Neutrophil (primary cell): ENCODE results near the gene SSU72.
A peak's percentile ranks its signal among the peaks of the same experiment; 100 is the strongest.

Experiments used
- H3K27ac ChIP-seq: fragments of 200-600 bp; sonication (generic); 2 replicates; pipeline ENCODE4 v1.5.1; 2016; ENCODE audit warnings: mild to moderate bottlenecking, moderate library complexity
- H3K27me3 ChIP-seq: fragments of 200-600 bp; sonication (generic); 2 replicates; pipeline ENCODE4 v1.6.0; 2016; ENCODE audit warnings: mild to moderate bottlenecking
- H3K36me3 ChIP-seq: fragments of 200-600 bp; sonication (generic); 2 replicates; pipeline ENCODE4 v1.5.1; 2017
- H3K4me1 ChIP-seq, 2 experiments: fragments of 200-600 bp in 1 of 2; sonication (generic) in 1 of 2; 1 replicate in 1 of 2; 2 replicates in 1 of 2; pipeline versions ENCODE4 v1.5.1 to v1.6.1; 2013 to 2016; ENCODE audit warnings: low read depth in 1 of 2, low read length in 1 of 2, mild to moderate bottlenecking in 1 of 2, moderate library complexity in 1 of 2; ENCODE audit not compliant: control insufficient read depth in 1 of 2, insufficient read depth in 1 of 2
- H3K4me3 ChIP-seq, 2 experiments: fragments of 200-600 bp in 1 of 2; sonication (generic) in 1 of 2; 1 replicate in 1 of 2; 2 replicates in 1 of 2; pipeline ENCODE4 v1.5.1; 2013 to 2016; ENCODE audit warnings: low read depth in 1 of 2, low read length in 1 of 2, mild to moderate bottlenecking in 1 of 2, moderate library complexity in 1 of 2
- H3K9me3 ChIP-seq: fragments of 200-600 bp; sonication (generic); 2 replicates; pipeline ENCODE4 v1.5.1; 2016
- TF ChIP-seq, protein P1 (sequence below): fragments of 200-600 bp; sonication (generic); IDR thresholded peaks from 2 replicates; pipeline ENCODE4 v1.5.1; 2016; ENCODE audit warnings: antibody characterized with exemption

Gene SSU72

GRCh38 chr1:1574721-1575537, at the start of gene SSU72:
TSS of gene SSU72 (minus strand) at chr1:1574863. CDS start at chr1:1574557, 306 bp downstream.
- Histone ChIP-seq H3K27ac (peak within 1 kb of the TSS; percentile 99), H3K36me3 (peaks cover 9% of the 10 kb centered on the region), H3K9me3 (no peaks in the 10 kb centered on the region), H3K4me1 (peaks cover 19 to 25% of the 10 kb centered on the region in 2 experiments), H3K27me3 (peaks cover 22% of the 10 kb centered on the region), H3K4me3 (peak within 1 kb of the TSS; percentile 81 to 99)
- TF ChIP-seq, protein P1, sequence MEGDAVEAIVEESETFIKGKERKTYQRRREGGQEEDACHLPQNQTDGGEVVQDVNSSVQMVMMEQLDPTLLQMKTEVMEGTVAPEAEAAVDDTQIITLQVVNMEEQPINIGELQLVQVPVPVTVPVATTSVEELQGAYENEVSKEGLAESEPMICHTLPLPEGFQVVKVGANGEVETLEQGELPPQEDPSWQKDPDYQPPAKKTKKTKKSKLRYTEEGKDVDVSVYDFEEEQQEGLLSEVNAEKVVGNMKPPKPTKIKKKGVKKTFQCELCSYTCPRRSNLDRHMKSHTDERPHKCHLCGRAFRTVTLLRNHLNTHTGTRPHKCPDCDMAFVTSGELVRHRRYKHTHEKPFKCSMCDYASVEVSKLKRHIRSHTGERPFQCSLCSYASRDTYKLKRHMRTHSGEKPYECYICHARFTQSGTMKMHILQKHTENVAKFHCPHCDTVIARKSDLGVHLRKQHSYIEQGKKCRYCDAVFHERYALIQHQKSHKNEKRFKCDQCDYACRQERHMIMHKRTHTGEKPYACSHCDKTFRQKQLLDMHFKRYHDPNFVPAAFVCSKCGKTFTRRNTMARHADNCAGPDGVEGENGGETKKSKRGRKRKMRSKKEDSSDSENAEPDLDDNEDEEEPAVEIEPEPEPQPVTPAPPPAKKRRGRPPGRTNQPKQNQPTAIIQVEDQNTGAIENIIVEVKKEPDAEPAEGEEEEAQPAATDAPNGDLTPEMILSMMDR, result peak; percentile 20

- Histone ChIP-seq H3K27me3 (peaks cover 15% of the 10 kb centered on the region), H3K27ac (no peak overlapping the region), H3K4me1 (no peaks in the 10 kb centered on the region), H3K36me3 (peaks cover 31% of the 10 kb centered on the region), H3K9me3 (no peaks in the 10 kb centered on the region), H3K4me3 (no peak overlapping the region)
- TF ChIP-seq, protein P1, result no peak
Observed at GRCh38 chr1:1623631-1624442, 49.2 kb upstream of the SSU72 start.

DNA sequence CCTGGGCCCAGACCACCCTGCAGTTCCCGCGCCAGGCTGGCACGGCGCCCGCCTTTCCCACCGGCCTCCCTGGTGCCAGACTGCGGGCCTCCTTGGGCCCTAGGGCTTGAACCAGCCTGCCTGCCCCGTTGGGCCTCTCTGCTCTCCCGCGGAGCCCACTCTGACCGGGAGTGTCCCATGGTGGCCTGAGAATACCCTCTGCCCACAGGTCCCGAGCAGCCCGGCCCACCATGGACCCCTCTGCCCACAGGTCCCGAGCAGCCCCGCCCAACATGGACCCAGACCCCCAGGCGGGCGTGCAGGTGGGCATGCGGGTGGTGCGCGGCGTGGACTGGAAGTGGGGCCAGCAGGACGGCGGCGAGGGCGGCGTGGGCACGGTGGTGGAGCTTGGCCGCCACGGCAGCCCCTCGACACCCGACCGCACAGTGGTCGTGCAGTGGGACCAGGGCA, 48.5 kb upstream of the SSU72 start:
- peaks cover 8% of the 10 kb centered on the region for H3K27me3 ChIP-seq
- no peak overlapping the region for H3K27ac ChIP-seq
- TF ChIP-seq, protein P1, result no peak
- no peak overlapping the region for H3K4me3 ChIP-seq
- H3K9me3 ChIP-seq, result no peaks in the 10 kb centered on the region
- H3K4me1 ChIP-seq, result no peaks in the 10 kb centered on the region
- H3K36me3 ChIP-seq, result peaks cover 26% of the 10 kb centered on the region

DNA sequence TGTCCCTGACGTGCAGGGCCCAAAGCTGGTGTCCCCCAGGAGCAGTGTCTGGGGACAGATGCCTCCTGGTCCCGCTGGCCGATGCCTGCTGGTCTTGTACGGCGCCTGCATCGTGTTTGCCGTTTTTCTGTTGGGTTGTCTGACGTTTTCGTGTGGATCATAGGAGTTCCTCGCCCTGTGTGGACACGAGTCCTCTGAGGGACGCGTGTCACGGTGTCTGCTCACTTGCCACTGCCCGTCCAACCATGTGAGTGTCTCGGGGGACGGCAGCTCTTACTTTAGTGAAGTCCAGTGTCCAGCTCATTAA, 48.1 kb upstream of the SSU72 start:
- Histone ChIP-seq H3K36me3 (peaks cover 22% of the 10 kb centered on the region), H3K9me3 (no peaks in the 10 kb centered on the region), H3K4me3 (no peak overlapping the region), H3K4me1 (no peaks in the 10 kb centered on the region), H3K27ac (no peak overlapping the region), H3K27me3 (peaks cover 4% of the 10 kb centered on the region)
- TF ChIP-seq, protein P1, result no peak

DNA sequence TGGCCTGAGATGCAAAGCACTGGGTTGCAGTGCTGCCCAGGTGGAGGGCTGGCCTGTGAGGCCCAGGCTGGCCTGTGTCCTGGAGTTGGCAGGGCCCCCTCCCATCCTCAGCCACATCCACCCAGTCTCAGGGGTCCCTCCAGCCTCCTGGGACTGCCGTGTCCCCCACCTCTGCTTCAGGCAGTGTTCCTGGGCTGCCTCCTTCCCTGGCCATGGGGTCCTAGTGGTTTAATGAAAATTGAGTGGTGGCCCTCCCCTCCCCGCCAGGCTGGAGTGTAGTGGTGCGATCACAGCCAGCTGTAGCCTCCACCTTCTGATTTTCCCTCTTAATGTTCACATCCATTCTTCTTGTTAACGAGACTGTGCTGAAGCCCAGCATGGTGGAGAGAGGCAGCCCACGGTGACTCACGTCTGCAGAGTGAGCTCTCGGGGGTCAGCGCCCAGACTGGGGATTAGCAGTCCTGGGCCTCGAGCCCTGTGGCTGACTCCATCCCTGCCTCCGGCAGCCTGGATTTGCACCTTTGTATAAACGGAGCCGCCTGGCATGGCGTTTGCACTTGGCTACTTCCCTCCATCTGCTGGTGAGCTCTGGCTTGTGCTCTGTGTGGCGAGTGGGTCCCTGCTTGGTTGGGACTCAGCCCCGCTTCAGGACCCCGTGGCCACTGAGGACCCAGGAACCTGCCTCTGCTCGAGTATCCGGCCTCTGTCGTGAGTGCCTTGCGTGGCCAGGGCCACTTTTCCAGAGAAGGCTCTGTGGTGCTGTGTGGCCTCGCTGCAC, 47.5 kb upstream of the SSU72 start:
- H3K36me3 ChIP-seq, result peaks cover 17% of the 10 kb centered on the region
- TF ChIP-seq, protein P1, result no peak
- H3K27ac ChIP-seq, result no peak overlapping the region
- H3K4me3 ChIP-seq, result no peak overlapping the region
- H3K4me1 ChIP-seq, result peaks cover 0 to 1% of the 10 kb centered on the region in 2 experiments
- H3K9me3 ChIP-seq, result no peaks in the 10 kb centered on the region
- no peaks in the 10 kb centered on the region for H3K27me3 ChIP-seq
